ENCODE results near the gene ADSL. TPM values are rescaled to one million over a fixed set of nuclear protein-coding genes. Genes with fewer than 3 reads are reported as not detected.
A peak's percentile ranks its signal among the peaks of the same experiment; 100 is the strongest.

The ADSL gene
- total and polyA plus RNA-seq, 11 donors, result 35.5 to 131 (median 52.0) TPM

DNA sequence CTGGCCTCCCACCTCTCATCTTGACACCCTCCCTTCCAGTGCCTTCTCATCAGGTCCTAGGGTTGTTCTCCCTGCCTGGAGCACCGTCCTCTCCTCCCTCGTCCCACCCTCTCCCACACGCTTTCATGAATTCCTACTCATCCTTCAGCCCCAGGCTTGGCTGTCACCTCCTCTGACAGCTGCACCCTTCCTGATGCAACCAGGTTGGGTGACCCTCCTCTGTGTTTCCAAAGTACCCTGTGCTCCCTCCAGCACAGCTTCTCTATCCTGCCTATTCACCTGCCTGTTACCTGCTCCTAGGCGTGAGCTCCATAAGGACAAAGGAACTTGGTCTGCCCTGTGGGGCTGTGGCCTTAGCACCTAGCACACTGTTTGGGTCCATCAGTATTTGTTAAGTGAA lies 82.5 kb downstream of the ADSL start:
- WGBS, 4 donors, result 95 to 99% (median 97%) methylated on average over 4 of the region's 4 CpGs
- Histone ChIP-seq H3K4me1 (peaks cover 0 to 55% (median 6%) of the 10 kb centered on the region in 12 donors), H3K9me3 (no peaks in the 10 kb centered on the region), H3K27me3 (no peaks in the 10 kb centered on the region), H3K4me3 (no peak overlapping the region), H3K36me3 (peaks cover 0 to 84% (median 67%) of the 10 kb centered on the region in 9 donors), H3K27ac (no peak overlapping the region)
- intact Hi-C loops (cut with DNase I), result loop anchor here in 1 of 10 donors (10.0 kb wide), 1 partner anchor 326 kb away; no protein-coding TSS in a partner anchor
- TF ChIP-seq, protein P1, sequence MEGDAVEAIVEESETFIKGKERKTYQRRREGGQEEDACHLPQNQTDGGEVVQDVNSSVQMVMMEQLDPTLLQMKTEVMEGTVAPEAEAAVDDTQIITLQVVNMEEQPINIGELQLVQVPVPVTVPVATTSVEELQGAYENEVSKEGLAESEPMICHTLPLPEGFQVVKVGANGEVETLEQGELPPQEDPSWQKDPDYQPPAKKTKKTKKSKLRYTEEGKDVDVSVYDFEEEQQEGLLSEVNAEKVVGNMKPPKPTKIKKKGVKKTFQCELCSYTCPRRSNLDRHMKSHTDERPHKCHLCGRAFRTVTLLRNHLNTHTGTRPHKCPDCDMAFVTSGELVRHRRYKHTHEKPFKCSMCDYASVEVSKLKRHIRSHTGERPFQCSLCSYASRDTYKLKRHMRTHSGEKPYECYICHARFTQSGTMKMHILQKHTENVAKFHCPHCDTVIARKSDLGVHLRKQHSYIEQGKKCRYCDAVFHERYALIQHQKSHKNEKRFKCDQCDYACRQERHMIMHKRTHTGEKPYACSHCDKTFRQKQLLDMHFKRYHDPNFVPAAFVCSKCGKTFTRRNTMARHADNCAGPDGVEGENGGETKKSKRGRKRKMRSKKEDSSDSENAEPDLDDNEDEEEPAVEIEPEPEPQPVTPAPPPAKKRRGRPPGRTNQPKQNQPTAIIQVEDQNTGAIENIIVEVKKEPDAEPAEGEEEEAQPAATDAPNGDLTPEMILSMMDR (IDR thresholded peaks at IDR 0.05), result no peak
- no peak for TF ChIP-seq POLR2A (IDR thresholded peaks at IDR 0.05)
- no peak for DNase-seq
- ATAC-seq, result no peak

DNA sequence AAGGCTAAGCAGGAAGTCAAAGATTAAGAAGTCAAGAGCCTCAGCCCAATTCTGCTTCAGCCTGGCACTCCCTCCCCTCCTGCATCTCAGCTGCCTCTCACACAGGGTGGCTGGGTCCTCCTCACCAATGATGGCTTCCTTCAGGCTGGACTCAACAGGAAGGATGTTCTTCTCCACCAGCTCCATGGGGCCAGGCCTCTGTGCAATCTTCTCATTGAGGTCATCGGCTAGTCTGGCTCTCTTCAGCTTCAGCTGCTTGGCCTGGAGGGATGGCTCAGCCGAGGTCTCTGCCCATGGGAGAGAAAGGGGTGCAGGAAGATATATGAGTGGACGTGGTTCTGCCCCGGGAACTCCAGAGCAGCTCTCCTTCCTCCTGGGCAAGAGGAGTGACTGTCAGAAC lies 83.2 kb downstream of the ADSL start:
- TF ChIP-seq, protein P1 (IDR thresholded peaks at IDR 0.05), result no peak
- TF ChIP-seq POLR2A (IDR thresholded peaks at IDR 0.05), result no peak
- H3K27ac ChIP-seq, result no peak overlapping the region
- 85 to 98% (median 91%) methylated on average over 4 of the region's 4 CpGs for WGBS, 4 donors
- H3K9me3 ChIP-seq, result no peaks in the 10 kb centered on the region
- H3K4me3 ChIP-seq, result no peak overlapping the region
- peaks cover 0 to 58% (median 6%) of the 10 kb centered on the region in 12 donors for H3K4me1 ChIP-seq
- peaks cover 0 to 85% (median 67%) of the 10 kb centered on the region in 9 donors for H3K36me3 ChIP-seq
- H3K27me3 ChIP-seq, result no peaks in the 10 kb centered on the region
- no peak for DNase-seq
- ATAC-seq, result no peak
- intact Hi-C loops (cut with DNase I), result loop anchor here in 1 of 10 donors (10.0 kb wide), 1 partner anchor 325 kb away; no protein-coding TSS in a partner anchor

DNA sequence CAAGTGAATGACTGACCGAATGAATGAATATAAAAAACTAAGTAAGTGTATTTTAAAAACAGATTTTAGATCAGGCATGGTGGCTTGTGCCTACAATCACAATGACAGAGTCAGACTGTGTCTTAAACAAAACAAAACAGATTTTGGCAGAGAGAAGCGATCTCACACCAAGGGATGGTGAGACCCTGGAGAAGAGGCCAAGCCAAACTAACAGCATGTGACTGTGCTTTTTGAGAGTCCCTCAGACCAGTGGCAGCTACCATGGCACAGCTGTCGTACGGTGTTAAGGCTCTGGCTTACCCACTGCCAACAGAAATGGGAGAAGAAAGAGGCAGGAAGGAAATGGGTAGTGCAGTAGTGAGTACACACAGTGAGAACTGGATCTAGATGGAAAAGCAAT lies 84.7 kb downstream of the ADSL start:
- Histone ChIP-seq H3K27ac (no peak overlapping the region), H3K4me3 (no peak overlapping the region), H3K27me3 (no peaks in the 10 kb centered on the region), H3K4me1 (peaks cover 0 to 61% (median 8%) of the 10 kb centered on the region in 12 donors), H3K9me3 (no peaks in the 10 kb centered on the region), H3K36me3 (peaks cover 0 to 82% (median 59%) of the 10 kb centered on the region in 9 donors)
- WGBS, 4 donors, result 64 to 76% (median 72%) methylated on average over 4 of the region's 4 CpGs
- TF ChIP-seq, protein P1 (IDR thresholded peaks at IDR 0.05), result no peak
- no peak for TF ChIP-seq POLR2A (IDR thresholded peaks at IDR 0.05)
- no peak for DNase-seq
- ATAC-seq, result no peak
- intact Hi-C loops (cut with DNase I), result loop anchor here in 3 of 10 donors (10.0 kb wide), 4 partner anchors 54 to 344 kb away; no protein-coding TSS in a partner anchor

DNA sequence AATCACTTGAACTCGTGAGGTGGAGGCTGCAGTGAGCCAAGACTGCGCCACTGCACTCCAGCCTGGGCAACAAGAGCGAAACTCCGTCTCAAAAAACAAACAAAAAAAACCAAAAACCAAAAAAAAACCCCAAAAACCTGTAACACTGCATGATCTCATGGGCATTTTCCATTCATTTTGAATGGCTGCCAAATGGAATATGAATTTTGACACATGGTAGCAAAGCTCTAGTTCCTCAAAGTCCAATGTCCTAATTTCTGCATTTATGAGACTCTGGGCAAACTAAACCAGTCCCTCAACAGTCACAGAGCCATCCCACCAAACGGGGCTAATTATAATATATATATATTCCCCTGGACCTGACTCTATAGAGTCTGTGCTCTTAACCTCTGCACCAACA lies 85.9 kb downstream of the ADSL start:
- Histone ChIP-seq H3K27ac (peak overlapping the region in 1 of 12 donors; percentile 18), H3K4me1 (peaks cover 0 to 61% (median 15%) of the 10 kb centered on the region in 12 donors), H3K27me3 (no peaks in the 10 kb centered on the region), H3K9me3 (no peaks in the 10 kb centered on the region), H3K36me3 (peaks cover 0 to 70% (median 53%) of the 10 kb centered on the region in 9 donors), H3K4me3 (no peak overlapping the region)
- 82 to 89% (median 84%) methylated on average over 5 of the region's 5 CpGs for WGBS, 4 donors
- TF ChIP-seq, protein P1 (IDR thresholded peaks at IDR 0.05), result no peak
- no peak for TF ChIP-seq POLR2A (IDR thresholded peaks at IDR 0.05)
- intact Hi-C loops (cut with DNase I), result loop anchor here in 3 of 10 donors (10.0 kb wide), 4 partner anchors 53 to 343 kb away; no protein-coding TSS in a partner anchor
- DNase-seq (no peak), ATAC-seq (no peak)
